NCI-H146 treated with DMSO at 0.1 percent for 48 hours (cell line): ENCODE results near the gene TMEM255B.
"Not testable (repeated sequence)": the region's sequence is repeated elsewhere in the genome, so short reads cannot be mapped to it uniquely, and the experiment has no call there.

ENCODE experiments used
- DNase-seq: peaks from one replicate; lab custom pipeline; 2025; ENCODE audit not compliant: unreplicated experiment; lab: John Stamatoyannopoulos, UW

TMEM255B gene

GRCh38 chr13:113758651-113759524, at the start of gene TMEM255B:
Gene TMEM255B (plus strand): TSS chr13:113759226. CDS start chr13:113759270, 44 bp downstream.
- DNase-seq, result peak; percentile 62

GRCh38 chr13:113722921-113723320, 36.1 kb upstream of the TMEM255B start:
- no peak for DNase-seq

GRCh38 chr13:113723410-113724015, 35.5 kb upstream of the TMEM255B start:
- peak; percentile 38 for DNase-seq

- DNase-seq, result no peak
These were observed 34.8 kb upstream of the TMEM255B start for GRCh38 chr13:113724016-113724758.

- DNase-seq, result peak; percentile 72
These were observed 34.2 kb upstream of the TMEM255B start for GRCh38 chr13:113724780-113725315.

GRCh38 chr13:113725329-113726105, 33.5 kb upstream of the TMEM255B start:
- not testable (repeated sequence) for DNase-seq

- DNase-seq, result peak; percentile 72
These were observed 32.8 kb upstream of the TMEM255B start for GRCh38 chr13:113726106-113726821.

- DNase-seq, result no peak
These were observed 32.0 kb upstream of the TMEM255B start for GRCh38 chr13:113726961-113727411.

- no peak for DNase-seq
These were observed 30.4 kb upstream of the TMEM255B start for GRCh38 chr13:113728571-113729054.

GRCh38 chr13:113729187-113730019, 29.6 kb upstream of the TMEM255B start:
- DNase-seq, result no peak

- no peak for DNase-seq
These were observed 28.8 kb upstream of the TMEM255B start for GRCh38 chr13:113730258-113730691.

- DNase-seq, result no peak
These were observed 28.2 kb upstream of the TMEM255B start for GRCh38 chr13:113730831-113731191.

GRCh38 chr13:113731192-113732175, 27.5 kb upstream of the TMEM255B start:
- no peak for DNase-seq

GRCh38 chr13:113732176-113732960, 26.7 kb upstream of the TMEM255B start:
- DNase-seq, result no peak

GRCh38 chr13:113732961-113733950, 25.8 kb upstream of the TMEM255B start:
- no peak for DNase-seq
